ENCODE results near the gene DNAAF8. TPM values are rescaled to one million over a fixed set of nuclear protein-coding genes. Genes with fewer than 3 reads are reported as not detected.

The DNAAF8 gene
- polyA plus RNA-seq, 1 of the 3 experiments (the other 2 are of a cell fraction) = 3.1 TPM

- TF ChIP-seq RXRA (IDR thresholded peaks at IDR 0.05; ENCODE audit: borderline replicate concordance, low read depth) (no peak), SIN3A (IDR thresholded peaks at IDR 0.05; ENCODE audit: borderline replicate concordance, low read depth, low read length) (no peak), GABPA (IDR thresholded peaks at IDR 0.05; ENCODE audit: low read depth) (no peak)
Measured at GRCh38 chr16:4767872-4768548, 33.7 kb downstream of the DNAAF8 start (continued).

GRCh38 chr16:4768549-4769305 lies 34.4 kb downstream of the DNAAF8 start:
- peak; percentile 95 for DNase-seq
- Histone ChIP-seq H3K4me3 (ENCODE audit: low read depth in 2 of 2, low read length in 1 of 2) (peak overlapping the region; percentile 52 to 65), H3K9me2 (no peaks in the 10 kb centered on the region), H3K9me3 (no peaks in the 10 kb centered on the region), H3K36me3 (replicated peaks in 1 of 2; ENCODE audit: control insufficient read depth in 1 of 2, insufficient read depth in 2 of 2, low read length in 1 of 2) (peaks cover 1 to 6% of the 10 kb centered on the region in 2 experiments), H2AFZ (ENCODE audit: low read depth) (peak overlapping the region; percentile 88; the same call in 1 of the 2 replicates), H3K27me3 (ENCODE audit: insufficient read depth) (no peaks in the 10 kb centered on the region), H3K79me2 (ENCODE audit: insufficient read depth) (peaks cover 31% of the 10 kb centered on the region), H3K4me2 (peak overlapping the region; percentile 78), H3K9ac (peak overlapping the region; percentile 66), H3F3A (replicated peaks; ENCODE audit: insufficient read depth) (peaks cover 6% of the 10 kb centered on the region), H4K20me1 (ENCODE audit: insufficient read depth) (no peaks in the 10 kb centered on the region), H3K4me1 (ENCODE audit: control insufficient read depth in 1 of 2, insufficient read depth in 2 of 2, low read depth in 1 of 2, low read length in 1 of 2) (peaks cover 5 to 23% of the 10 kb centered on the region in 2 experiments; a peak in 2 of 4 replicates), H3K27ac (ENCODE audit: low read depth in 2 of 2, low read length in 1 of 2) (peak overlapping the region; percentile 79 to 82)
- 5% methylated on average over 31 of the region's 48 CpGs for WGBS (ENCODE audit: low lambda C conversion rate)
- POLR2A ChIA-PET = interaction anchor here (1.3 to 2.8 kb wide), 4 partner anchors 9 to 34 kb away, joined by 3 to 16 read pairs (median 6); partner anchors contain the start of genes ANKS3, DNAAF8 and ROGDI
- CTCF ChIA-PET = no interaction called here
- TF ChIP-seq EP300 (IDR thresholded peaks at IDR 0.05; ENCODE audit: borderline replicate concordance in 1 of 2, low read depth in 1 of 2, low read length in 1 of 2) (no peak), RFX5 (IDR thresholded peaks at IDR 0.05; ENCODE audit: low read length) (no peak), NRF1 (IDR thresholded peaks at IDR 0.05; ENCODE audit: low read depth, low read length) (peak; percentile 88), GABPA (IDR thresholded peaks at IDR 0.05; ENCODE audit: low read depth) (peak; percentile 85), MXI1 (IDR thresholded peaks at IDR 0.05; ENCODE audit: low read depth, low read length) (no peak), TEAD4 (IDR thresholded peaks at IDR 0.05; ENCODE audit: borderline replicate concordance, insufficient read depth) (no peak), FOXJ3 (CRISPR knock-in tag; IDR thresholded peaks at IDR 0.05) (no peak), POLR2AphosphoS5 (IDR thresholded peaks at IDR 0.05; ENCODE audit: low read depth, low read length) (peak; percentile 94), RXRA (IDR thresholded peaks at IDR 0.05; ENCODE audit: borderline replicate concordance, low read depth) (no peak), FOSL2 (IDR thresholded peaks at IDR 0.05; ENCODE audit: borderline replicate concordance, low read depth) (no peak), MAX (IDR thresholded peaks at IDR 0.05; ENCODE audit: low read depth) (peak; percentile 34; the same call in 1 of the 2 replicates), RCOR1 (IDR thresholded peaks at IDR 0.05; ENCODE audit: low read length) (peak; percentile 14), USF1 (IDR thresholded peaks at IDR 0.05; ENCODE audit: borderline replicate concordance, low read depth) (no peak), CTCF (IDR thresholded peaks at IDR 0.05) (no peak), USF2 (IDR thresholded peaks at IDR 0.05; ENCODE audit: borderline replicate concordance, low read depth, low read length) (no peak), FOXM1 (IDR thresholded peaks at IDR 0.05; ENCODE audit: low read depth) (no peak), ZBTB33 (IDR thresholded peaks at IDR 0.05; ENCODE audit: borderline replicate concordance, low read depth) (peak; percentile 97), TCF12 (IDR thresholded peaks at IDR 0.05) (no peak), TAF1 (IDR thresholded peaks at IDR 0.05; ENCODE audit: borderline replicate concordance, low read depth, low read length) (peak; percentile 53), CHD2 (IDR thresholded peaks at IDR 0.05; ENCODE audit: low read length, partially characterized antibody) (peak; percentile 99), MEF2A (IDR thresholded peaks at IDR 0.05; ENCODE audit: borderline replicate concordance, low read depth) (no peak), SIN3A (IDR thresholded peaks at IDR 0.05; ENCODE audit: borderline replicate concordance, low read depth, low read length) (peak; percentile 68; the same call in 1 of the 2 replicates), EZH2phosphoT487 (IDR thresholded peaks at IDR 0.05; ENCODE audit: borderline replicate concordance, low read depth) (no peak), ELF1 (IDR thresholded peaks at IDR 0.05) (peak; percentile 94)

Measured in SK-N-SH (cell line).